ENCODE data around the gene CCL26. TPM values are rescaled to one million over a fixed set of nuclear protein-coding genes. Genes with fewer than 3 reads are reported as not detected.

CCL26 gene
- total and polyA plus RNA-seq, 2 donors from 2014 or later: 0.88 TPM; not detected in 1

DNA sequence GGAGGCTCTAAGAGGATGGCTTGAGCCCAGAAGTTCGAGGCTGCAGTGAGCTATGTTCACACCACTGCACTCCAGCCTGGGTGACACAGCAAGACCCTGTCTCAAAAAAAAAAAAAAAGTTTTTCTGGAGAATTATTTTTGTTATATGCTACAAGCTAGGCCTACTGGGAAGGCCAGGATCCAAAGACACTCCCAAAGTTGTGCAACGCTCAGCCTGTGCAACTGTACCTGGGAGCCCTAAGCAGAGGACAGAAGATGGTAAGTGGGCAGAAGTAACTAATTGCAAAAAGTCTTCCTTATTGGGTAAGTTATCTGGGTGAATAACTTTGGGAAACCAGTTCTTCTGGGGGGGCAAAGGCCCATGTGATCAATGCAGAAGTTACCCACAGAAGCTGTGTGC lies 50.6 kb downstream of the CCL26 start:
- no peak for TF ChIP-seq CTCF (IDR thresholded peaks at IDR 0.05; ENCODE audit: borderline replicate concordance, extremely low read depth, insufficient read depth)
- no peaks in the 10 kb centered on the region for H3K36me3 ChIP-seq (ENCODE audit: control insufficient read depth in 2 of 3, insufficient read depth in 3 of 3, low read length in 3 of 3)
- H3K4me1 ChIP-seq (ENCODE audit: control insufficient read depth in 2 of 3, insufficient read depth in 2 of 3, low read depth in 1 of 3, low read length in 3 of 3): peaks cover 0 to 4% (median 0%) of the 10 kb centered on the region in 3 donors
- FAIRE-seq (no peak), DNase-seq (no peak)
- no peak overlapping the region for H3K27ac ChIP-seq (ENCODE audit: low read depth in 2 of 2, low read length in 2 of 2)
- no peak overlapping the region for H3K4me3 ChIP-seq (ENCODE audit: low read length in 3 of 3)
- H3K9me3 ChIP-seq (ENCODE audit: control insufficient read depth in 2 of 3, insufficient read depth in 1 of 3, low read length in 3 of 3): no peaks in the 10 kb centered on the region
- no peak overlapping the region for H3K9ac ChIP-seq (ENCODE audit: low read length in 3 of 3)
- intact Hi-C loops (cut with DNase I): no loop called here
- no peaks in the 10 kb centered on the region for H3K27me3 ChIP-seq (ENCODE audit: control insufficient read depth, insufficient read depth, low read length)

- no peaks in the 10 kb centered on the region for H3K27me3 ChIP-seq (ENCODE audit: control insufficient read depth, insufficient read depth, low read length)
- intact Hi-C loops (cut with DNase I): no loop called here
- no peak overlapping the region for H3K27ac ChIP-seq (ENCODE audit: low read depth in 2 of 2, low read length in 2 of 2)
- H3K4me1 ChIP-seq (ENCODE audit: control insufficient read depth in 2 of 3, insufficient read depth in 2 of 3, low read depth in 1 of 3, low read length in 3 of 3): peaks cover 0 to 4% (median 0%) of the 10 kb centered on the region in 3 donors
- H3K9me3 ChIP-seq (ENCODE audit: control insufficient read depth in 2 of 3, insufficient read depth in 1 of 3, low read length in 3 of 3): no peaks in the 10 kb centered on the region
- H3K4me3 ChIP-seq (ENCODE audit: low read length in 3 of 3): no peak overlapping the region
- DNase-seq: no peak
- H3K36me3 ChIP-seq (ENCODE audit: control insufficient read depth in 2 of 3, insufficient read depth in 3 of 3, low read length in 3 of 3): no peaks in the 10 kb centered on the region
- FAIRE-seq: no peak
- no peak overlapping the region for H3K9ac ChIP-seq (ENCODE audit: low read length in 3 of 3)
- no peak for TF ChIP-seq CTCF (IDR thresholded peaks at IDR 0.05; ENCODE audit: borderline replicate concordance, extremely low read depth, insufficient read depth)
These were observed 52.4 kb downstream of the CCL26 start for GRCh38 chr7:75719626-75720025.

Other genes with a start within 250 kb of the CCL26 start
- gene HIP1, start 33.3 kb downstream of the CCL26 start, total RNA-seq: 50.1 TPM
- gene HIP1, start 33.3 kb downstream of the CCL26 start, polyA plus RNA-seq (ENCODE audit: insufficient read depth, low read depth, low replicate concordance): 11.2 TPM
- not detected for gene CCL24, start 41.6 kb upstream of the CCL26 start, total RNA-seq
- gene CCL24, start 41.6 kb upstream of the CCL26 start, polyA plus RNA-seq (ENCODE audit: insufficient read depth, low read depth, low replicate concordance): not detected
- gene RHBDD2, start 106.8 kb upstream of the CCL26 start, total RNA-seq: 89.5 TPM
- 185 TPM for gene RHBDD2, start 106.8 kb upstream of the CCL26 start, polyA plus RNA-seq (ENCODE audit: insufficient read depth, low read depth, low replicate concordance)
- 130 TPM for gene POR, start 142.9 kb upstream of the CCL26 start, total RNA-seq
- 122 TPM for gene POR, start 142.9 kb upstream of the CCL26 start, polyA plus RNA-seq (ENCODE audit: insufficient read depth, low read depth, low replicate concordance)
- gene TMEM120A, start 222.4 kb upstream of the CCL26 start, total RNA-seq: 47.0 TPM
- 141 TPM for gene TMEM120A, start 222.4 kb upstream of the CCL26 start, polyA plus RNA-seq (ENCODE audit: insufficient read depth, low read depth, low replicate concordance)